ENCODE measurements around the gene FOS.

DNA sequence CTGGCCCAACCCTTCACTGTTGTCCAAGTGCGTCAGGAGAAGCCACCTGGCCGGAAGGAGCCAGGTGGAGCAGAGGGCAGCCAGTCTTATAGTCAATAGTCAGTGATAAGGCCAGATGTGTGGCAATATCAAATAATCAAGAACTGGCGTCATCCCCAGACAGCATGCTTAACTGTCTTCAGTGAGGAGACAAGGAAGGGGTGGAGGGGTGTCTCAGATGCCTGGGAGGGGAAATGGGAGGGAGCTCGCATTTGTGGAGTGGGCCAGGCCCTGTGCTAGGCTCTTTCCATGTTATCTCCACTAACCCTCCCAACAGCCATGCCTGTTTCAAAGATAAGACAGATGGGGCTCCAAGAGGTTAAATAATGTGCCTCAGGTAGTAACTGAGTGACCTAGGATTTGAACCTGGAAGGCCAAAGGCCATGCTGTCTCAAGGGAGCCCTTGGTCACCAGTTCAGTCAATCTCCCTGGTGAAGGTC, 48.9 kb upstream of the FOS start:
- TF ChIP-seq, protein P1, sequence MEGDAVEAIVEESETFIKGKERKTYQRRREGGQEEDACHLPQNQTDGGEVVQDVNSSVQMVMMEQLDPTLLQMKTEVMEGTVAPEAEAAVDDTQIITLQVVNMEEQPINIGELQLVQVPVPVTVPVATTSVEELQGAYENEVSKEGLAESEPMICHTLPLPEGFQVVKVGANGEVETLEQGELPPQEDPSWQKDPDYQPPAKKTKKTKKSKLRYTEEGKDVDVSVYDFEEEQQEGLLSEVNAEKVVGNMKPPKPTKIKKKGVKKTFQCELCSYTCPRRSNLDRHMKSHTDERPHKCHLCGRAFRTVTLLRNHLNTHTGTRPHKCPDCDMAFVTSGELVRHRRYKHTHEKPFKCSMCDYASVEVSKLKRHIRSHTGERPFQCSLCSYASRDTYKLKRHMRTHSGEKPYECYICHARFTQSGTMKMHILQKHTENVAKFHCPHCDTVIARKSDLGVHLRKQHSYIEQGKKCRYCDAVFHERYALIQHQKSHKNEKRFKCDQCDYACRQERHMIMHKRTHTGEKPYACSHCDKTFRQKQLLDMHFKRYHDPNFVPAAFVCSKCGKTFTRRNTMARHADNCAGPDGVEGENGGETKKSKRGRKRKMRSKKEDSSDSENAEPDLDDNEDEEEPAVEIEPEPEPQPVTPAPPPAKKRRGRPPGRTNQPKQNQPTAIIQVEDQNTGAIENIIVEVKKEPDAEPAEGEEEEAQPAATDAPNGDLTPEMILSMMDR (IDR thresholded peaks at IDR 0.05; ENCODE audit: low read depth, low read length, missing input control), result no peak
- no peak for TF ChIP-seq RAD21 (IDR thresholded peaks at IDR 0.05)
- no peak for TF ChIP-seq ZBTB33 (IDR thresholded peaks at IDR 0.05)

Data from liver (tissue), 3 donors.